ENCODE results near the gene HINT2. TPM values are rescaled to one million over a fixed set of nuclear protein-coding genes. Genes with fewer than 3 reads are reported as not detected.

The HINT2 gene
- total and polyA plus RNA-seq, 4 donors, result 19.9 to 112 (median 58.8) TPM

DNA sequence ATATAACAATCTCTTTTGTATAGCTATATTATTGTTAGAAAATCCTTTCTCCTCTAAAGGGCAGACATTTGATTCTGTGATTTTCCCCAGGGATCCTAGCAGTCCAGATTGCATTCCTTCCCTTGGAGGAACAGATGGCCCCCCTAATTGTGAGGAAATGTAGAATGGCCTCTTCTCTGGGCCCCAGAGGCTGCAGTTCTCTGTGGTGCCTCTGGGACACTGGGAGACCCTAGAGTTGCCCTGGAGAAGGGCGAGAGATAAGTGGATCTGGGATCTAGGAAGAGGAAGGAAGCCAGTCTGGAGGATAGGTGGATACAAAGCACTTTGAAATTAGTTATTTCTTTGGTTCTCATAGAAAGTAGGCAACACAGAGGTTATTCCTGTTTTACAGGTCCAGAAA lies 1.9 kb upstream of the HINT2 start:
- no peaks in the 10 kb centered on the region for H3K27me3 ChIP-seq (ENCODE audit: control insufficient read depth in 3 of 3, insufficient read depth in 3 of 3, low read length in 2 of 3)
- no peak for DNase-seq
- no peak overlapping the region for H3K4me3 ChIP-seq
- TF ChIP-seq, protein P1, sequence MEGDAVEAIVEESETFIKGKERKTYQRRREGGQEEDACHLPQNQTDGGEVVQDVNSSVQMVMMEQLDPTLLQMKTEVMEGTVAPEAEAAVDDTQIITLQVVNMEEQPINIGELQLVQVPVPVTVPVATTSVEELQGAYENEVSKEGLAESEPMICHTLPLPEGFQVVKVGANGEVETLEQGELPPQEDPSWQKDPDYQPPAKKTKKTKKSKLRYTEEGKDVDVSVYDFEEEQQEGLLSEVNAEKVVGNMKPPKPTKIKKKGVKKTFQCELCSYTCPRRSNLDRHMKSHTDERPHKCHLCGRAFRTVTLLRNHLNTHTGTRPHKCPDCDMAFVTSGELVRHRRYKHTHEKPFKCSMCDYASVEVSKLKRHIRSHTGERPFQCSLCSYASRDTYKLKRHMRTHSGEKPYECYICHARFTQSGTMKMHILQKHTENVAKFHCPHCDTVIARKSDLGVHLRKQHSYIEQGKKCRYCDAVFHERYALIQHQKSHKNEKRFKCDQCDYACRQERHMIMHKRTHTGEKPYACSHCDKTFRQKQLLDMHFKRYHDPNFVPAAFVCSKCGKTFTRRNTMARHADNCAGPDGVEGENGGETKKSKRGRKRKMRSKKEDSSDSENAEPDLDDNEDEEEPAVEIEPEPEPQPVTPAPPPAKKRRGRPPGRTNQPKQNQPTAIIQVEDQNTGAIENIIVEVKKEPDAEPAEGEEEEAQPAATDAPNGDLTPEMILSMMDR (IDR thresholded peaks at IDR 0.05; ENCODE audit: control extremely low read depth, extremely low read depth), result no peak
- WGBS, 2 donors, result 85 to 92% methylated on average over 1 of the region's 1 CpG
- no peak overlapping the region for H3K27ac ChIP-seq (ENCODE audit: low read depth in 1 of 2, low read length in 1 of 2)
- H3K4me1 ChIP-seq (ENCODE audit: control insufficient read depth in 5 of 5, insufficient read depth in 5 of 5, low read length in 5 of 5), result peaks cover 0 to 16% (median 8%) of the 10 kb centered on the region in 5 donors
- H3K36me3 ChIP-seq (ENCODE audit: control insufficient read depth in 4 of 4, insufficient read depth in 4 of 4, low read length in 4 of 4), result no peaks in the 10 kb centered on the region
- no peak overlapping the region for H3K9ac ChIP-seq (ENCODE audit: insufficient read depth in 1 of 2, low read length in 2 of 2)
- H3K9me3 ChIP-seq (ENCODE audit: control insufficient read depth in 4 of 4, insufficient read depth in 3 of 4, low read length in 3 of 4), result no peaks in the 10 kb centered on the region
- ATAC-seq (ENCODE audit: insufficient read depth, low FRiP score), result no peak

DNA sequence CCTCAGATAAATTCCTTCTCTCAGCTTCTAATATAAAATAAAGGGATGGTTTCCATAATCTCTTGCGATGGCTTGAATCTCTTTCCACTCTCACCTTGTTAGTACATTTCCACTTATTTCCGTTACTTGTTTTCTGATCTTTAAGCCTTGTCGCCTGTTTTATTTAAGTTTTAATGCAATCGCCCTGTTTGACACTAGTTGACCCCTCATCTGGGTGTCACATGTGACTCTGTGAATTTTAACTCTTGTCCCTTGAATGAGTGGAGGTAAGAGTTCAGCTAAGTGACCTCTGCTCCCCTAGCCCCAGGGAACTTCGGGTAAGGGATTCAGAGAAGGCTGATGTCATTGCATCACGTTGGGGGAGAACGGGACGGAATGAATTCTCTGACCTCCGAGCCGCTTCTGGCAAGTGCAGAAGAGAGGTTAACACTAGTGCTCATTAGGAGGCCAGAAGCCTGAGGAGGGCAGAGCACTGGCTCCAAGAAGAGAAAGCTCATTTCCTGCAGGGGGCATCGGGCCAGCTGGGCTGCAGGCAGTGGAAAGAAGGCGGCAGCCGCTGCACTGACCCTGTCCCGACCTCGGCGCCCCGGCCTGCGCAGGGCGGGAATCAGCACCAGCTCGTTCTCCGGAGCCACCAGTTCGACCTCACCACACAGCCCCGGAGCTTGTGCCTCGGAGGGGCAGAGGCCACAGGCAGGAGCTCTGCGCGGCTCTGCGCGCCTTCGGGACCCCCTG lies 569 bp downstream of the HINT2 start:
- peak; percentile 9 for ATAC-seq (ENCODE audit: insufficient read depth, low FRiP score)
- DNase-seq, result peak; percentile 72 to 77 (median 74)
- Histone ChIP-seq H3K4me3 (peak overlapping the region; percentile 88), H3K4me1 (ENCODE audit: control insufficient read depth in 5 of 5, insufficient read depth in 5 of 5, low read length in 5 of 5) (peaks cover 0 to 21% (median 9%) of the 10 kb centered on the region in 5 donors), H3K9me3 (ENCODE audit: control insufficient read depth in 4 of 4, insufficient read depth in 3 of 4, low read length in 3 of 4) (no peaks in the 10 kb centered on the region), H3K27me3 (ENCODE audit: control insufficient read depth in 3 of 3, insufficient read depth in 3 of 3, low read length in 2 of 3) (no peaks in the 10 kb centered on the region), H3K9ac (ENCODE audit: insufficient read depth in 1 of 2, low read length in 2 of 2) (peak overlapping the region; percentile 20 to 51), H3K27ac (ENCODE audit: low read depth in 1 of 2, low read length in 1 of 2) (peak overlapping the region; percentile 92 to 98), H3K36me3 (ENCODE audit: control insufficient read depth in 4 of 4, insufficient read depth in 4 of 4, low read length in 4 of 4) (peaks cover 0 to 5% (median 0%) of the 10 kb centered on the region in 4 donors)
- 7 to 10% methylated on average over 29 of the region's 29 CpGs for WGBS, 2 donors
- TF ChIP-seq, protein P1 (IDR thresholded peaks at IDR 0.05; ENCODE audit: control extremely low read depth, extremely low read depth), result no peak

DNA sequence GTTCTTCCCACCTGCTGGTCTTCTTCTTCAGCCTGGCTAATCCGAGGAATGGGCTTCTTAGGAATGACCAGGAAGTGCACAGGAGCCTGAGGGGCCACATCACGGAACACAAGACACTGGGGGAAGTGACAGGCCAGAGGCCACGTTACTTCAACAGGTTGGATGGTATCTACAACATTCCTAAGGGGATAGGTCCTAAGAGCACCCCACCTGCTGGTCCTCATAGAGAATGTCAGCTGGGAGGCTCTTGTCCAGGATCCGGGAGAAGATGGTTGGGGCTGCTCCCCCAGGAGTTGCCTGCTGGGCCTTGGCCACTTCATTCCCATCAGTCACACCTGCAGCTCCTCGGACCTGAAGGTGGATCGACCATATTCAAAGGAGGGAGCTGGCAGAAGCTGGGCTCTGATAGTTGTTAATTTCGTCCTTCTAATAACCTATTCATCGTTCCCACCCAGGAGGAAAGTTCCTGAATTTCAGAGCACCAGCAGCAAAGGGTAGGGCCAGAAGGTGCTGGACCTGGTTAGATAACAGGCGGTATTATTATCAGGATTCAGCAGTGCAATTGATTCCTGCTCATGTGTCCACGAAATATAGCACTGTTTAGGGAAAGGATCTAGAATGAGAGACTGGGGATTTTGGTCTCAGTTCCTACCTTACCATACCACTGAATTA lies 1.3 kb downstream of the HINT2 start:
- DNase-seq, result no peak
- H3K9ac ChIP-seq (ENCODE audit: insufficient read depth in 1 of 2, low read length in 2 of 2), result peak overlapping the region in 1 of 2 donors; percentile 51

More for the DNA sequence above, 1.3 kb downstream of the HINT2 start:
- TF ChIP-seq, protein P1 (IDR thresholded peaks at IDR 0.05; ENCODE audit: control extremely low read depth, extremely low read depth), result no peak
- no peaks in the 10 kb centered on the region for H3K27me3 ChIP-seq (ENCODE audit: control insufficient read depth in 3 of 3, insufficient read depth in 3 of 3, low read length in 2 of 3)
- no peaks in the 10 kb centered on the region for H3K9me3 ChIP-seq (ENCODE audit: control insufficient read depth in 4 of 4, insufficient read depth in 3 of 4, low read length in 3 of 4)
- H3K36me3 ChIP-seq (ENCODE audit: control insufficient read depth in 4 of 4, insufficient read depth in 4 of 4, low read length in 4 of 4), result peaks cover 0 to 8% (median 5%) of the 10 kb centered on the region in 4 donors
- no peak overlapping the region for H3K4me3 ChIP-seq
- peak overlapping the region; percentile 38 to 92 for H3K27ac ChIP-seq (ENCODE audit: low read depth in 1 of 2, low read length in 1 of 2)
- 79 to 87% methylated on average over 10 of the region's 10 CpGs for WGBS, 2 donors
- no peak for ATAC-seq (ENCODE audit: insufficient read depth, low FRiP score)
- H3K4me1 ChIP-seq (ENCODE audit: control insufficient read depth in 5 of 5, insufficient read depth in 5 of 5, low read length in 5 of 5), result peaks cover 0 to 21% (median 9%) of the 10 kb centered on the region in 5 donors
